Measurements from ENCODE around the gene CABLES1.
"Not testable (repeated sequence)": the region's sequence is repeated elsewhere in the genome, so short reads cannot be mapped to it uniquely, and the experiment has no call there.

CABLES1 gene

DNA sequence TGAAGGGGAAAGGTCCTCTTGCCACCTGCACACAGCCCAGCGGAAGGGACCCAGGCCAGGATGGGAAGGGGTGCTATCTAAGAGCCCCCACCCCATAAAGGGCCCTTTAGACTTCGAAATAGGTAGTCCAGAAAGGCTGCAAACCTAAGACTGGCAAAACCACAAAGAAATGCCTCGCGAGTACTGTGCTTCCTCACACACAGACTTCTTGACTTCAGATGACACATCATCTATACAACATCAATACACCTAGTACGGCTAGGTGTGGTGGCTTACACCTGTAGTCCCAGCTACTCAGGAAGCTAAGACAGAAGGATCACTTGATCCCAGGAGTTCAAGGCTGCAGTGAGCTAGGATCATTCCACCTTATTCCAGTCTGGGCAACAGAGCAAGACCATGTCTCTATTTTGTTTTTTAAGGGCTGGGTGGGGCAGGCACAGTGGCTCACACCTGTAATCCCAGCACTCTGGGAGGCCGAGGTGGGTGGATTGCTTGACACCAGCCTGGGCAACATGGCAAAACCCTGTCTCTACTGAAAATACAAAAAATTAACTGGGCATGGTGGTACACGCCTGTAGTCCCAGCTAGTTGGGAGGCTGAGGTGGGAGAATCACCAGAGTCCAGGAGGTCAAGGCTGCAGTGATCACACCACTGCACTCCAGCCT is 125.8 kb downstream of the CABLES1 start:
- DNase-seq (ENCODE audit: low read depth in 3 of 3, low spot score in 1 of 3), result no peak

DNA sequence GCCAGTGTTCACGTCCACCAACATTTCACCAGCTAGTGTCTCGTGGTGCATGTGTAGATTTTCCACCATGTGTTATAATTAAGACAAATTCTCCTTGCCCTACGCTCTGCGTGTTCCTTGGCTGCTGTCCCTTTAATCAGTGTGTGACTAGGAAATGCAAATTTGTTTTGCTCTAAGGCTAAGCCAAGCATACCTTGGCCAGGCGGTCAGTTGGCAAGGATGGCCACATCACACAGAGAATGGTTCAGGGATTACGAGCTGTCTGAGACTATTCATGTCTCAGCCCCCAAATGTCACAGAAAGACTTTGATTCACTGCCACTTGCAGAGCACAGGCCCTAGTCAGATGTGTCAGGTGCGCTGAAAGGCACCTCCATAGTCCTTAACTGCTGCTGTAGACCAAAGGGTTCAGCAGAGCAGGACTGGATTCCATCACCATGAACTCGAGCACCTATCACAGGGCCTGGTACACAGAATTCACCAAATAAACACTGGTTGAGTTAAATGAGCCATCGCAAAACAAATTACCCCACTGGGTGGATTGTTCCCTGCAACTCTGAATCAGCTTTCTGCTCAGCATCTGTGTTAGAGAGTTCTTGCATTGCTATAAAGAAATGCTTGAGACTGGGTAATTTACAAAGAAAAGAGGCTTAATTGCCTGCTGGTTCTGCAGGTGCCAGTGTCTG is 128.4 kb downstream of the CABLES1 start:
- DNase-seq (ENCODE audit: low read depth in 3 of 3, low spot score in 1 of 3), result no peak

DNA sequence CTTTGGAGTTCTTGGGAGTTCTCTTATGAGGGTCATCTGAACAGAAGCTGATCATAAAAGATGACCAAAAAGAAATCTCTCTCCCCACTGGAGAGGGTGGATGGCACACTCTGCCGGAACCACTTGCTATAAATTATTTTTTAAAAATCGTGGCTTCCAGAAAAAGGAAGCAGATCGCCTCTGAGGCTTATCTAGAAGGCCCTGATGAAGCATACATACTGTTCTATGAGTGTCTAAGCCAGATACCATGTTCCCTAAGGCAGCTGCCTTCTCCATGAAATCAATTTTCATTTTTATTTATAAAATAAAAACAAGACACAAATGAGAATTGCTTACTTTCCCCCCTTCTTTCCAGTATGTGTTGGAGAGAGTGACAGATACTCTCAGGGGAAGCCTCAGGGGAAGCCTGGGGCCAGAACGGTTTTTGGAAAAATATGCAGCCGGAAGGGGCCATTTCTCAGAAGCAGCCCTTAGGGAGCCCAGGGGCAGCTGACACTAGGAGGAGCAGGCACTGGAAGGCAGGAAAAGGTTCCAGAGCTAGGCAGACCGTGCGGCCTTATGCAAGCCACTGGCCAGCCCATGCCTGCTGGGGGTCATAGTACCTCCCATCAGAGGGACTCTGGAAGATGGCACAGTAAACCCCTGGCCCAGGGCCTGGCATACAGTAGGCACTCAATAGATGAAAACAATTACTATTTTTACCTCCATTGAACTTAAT is 130.6 kb downstream of the CABLES1 start:
- DNase-seq (ENCODE audit: low read depth in 3 of 3, low spot score in 1 of 3), result no peak

GRCh38 chr18:23266717-23267446 is 131.6 kb downstream of the CABLES1 start:
- DNase-seq (ENCODE audit: low read depth in 3 of 3, low spot score in 1 of 3), result no peak

GRCh38 chr18:23267447-23267776 is 132.1 kb downstream of the CABLES1 start:
- DNase-seq (ENCODE audit: low read depth in 3 of 3, low spot score in 1 of 3), result no peak

DNA sequence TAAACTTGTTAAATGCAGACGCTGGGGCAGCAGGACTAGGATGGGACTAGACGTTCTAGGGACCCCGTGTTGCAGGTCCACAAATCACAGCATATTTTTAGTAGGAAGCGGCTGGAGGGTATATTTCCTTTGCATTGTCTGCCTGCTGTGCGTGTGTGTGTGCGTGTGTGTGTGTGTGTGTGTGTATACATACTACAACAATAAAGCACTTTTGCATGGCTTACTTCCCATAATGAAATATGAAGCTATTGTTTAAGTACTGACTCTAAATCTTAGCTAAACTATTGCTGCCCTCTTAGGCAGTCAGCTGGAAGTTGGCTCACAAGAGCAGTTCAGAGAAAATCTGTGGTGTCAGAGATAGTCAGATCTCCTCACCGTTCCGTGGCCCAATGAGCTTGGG is 133.4 kb downstream of the CABLES1 start:
- DNase-seq (ENCODE audit: low read depth in 3 of 3, low spot score in 1 of 3), result no peak

DNA sequence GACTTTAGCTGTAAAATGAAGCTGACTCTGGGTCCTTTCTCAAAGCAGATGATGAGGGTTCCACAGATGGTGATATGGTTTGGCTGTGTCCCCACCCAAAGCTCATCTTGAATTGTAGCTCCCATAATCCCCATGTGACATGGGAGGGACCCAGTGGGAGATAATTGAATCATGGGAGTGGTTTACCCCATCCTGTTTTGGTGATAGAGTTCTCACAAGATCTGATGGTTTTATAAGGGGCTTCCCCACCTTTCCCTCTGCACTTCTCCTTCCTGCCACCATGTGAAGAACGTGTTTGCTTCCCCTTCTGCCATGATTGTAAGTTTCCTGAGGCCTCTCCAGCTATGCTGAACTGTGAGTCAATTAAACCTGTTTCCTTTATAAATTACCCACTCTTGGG is 133.8 kb downstream of the CABLES1 start:
- DNase-seq (ENCODE audit: low read depth in 3 of 3, low spot score in 1 of 3), result not testable (repeated sequence)

DNA sequence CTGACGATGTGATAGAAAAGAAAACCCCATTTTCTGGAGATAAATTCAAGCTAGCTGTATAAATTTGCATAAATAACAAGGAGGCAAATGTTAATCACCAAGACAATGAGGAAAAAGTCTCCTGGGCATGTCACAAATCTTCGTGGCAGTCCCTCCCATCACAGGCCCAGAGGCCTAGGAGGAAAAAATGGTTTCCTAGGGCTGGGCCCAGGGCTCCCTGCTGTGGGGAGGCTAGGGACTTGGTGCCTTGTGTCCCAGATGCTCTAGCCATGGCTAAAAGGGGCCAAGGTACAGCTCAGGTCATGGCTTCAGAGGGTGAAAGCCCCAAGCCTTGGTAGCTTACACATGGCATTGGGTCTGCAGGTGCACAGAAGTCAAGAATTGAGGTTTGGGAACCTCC is 134.6 kb downstream of the CABLES1 start:
- DNase-seq (ENCODE audit: low read depth in 3 of 3, low spot score in 1 of 3), result no peak

DNA sequence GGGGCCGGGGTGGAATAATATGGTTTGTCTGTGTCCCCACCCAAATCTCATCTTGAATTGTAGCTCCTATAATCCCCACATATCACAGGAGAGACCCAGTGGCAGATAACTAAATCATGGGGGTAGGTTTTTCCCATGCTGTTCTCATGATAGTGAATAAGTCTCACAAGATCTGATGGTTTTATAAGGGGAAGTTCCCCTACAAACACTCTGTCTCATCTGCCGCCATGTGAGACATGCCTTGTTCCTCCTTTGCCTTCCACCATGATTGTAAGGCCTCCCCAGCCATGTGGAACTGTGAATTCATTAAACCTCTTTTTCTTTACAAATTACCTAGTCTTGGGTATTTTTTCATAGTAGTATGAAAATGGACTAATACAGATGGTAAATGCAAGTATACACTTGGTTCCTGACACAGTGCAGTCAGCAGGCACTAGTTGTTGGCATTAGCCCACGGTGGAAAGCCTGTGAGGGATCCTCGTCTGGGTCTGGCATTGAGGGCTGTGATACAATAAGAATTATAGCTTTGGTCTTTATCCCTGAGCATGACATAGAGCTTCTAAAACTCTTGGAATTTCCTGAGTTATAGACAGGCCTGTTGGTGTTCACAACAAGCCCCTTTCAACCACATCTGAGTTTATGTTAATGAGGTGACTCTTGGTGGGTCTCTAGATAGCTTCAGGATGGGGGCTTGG is 135.8 kb downstream of the CABLES1 start:
- DNase-seq (ENCODE audit: low read depth in 3 of 3, low spot score in 1 of 3), result no peak

- no peak for DNase-seq (ENCODE audit: low read depth in 3 of 3, low spot score in 1 of 3)
Observed at GRCh38 chr18:23272498-23273232, 137.4 kb downstream of the CABLES1 start.

GRCh38 chr18:23273443-23273966 is 138.2 kb downstream of the CABLES1 start:
- no peak for DNase-seq (ENCODE audit: low read depth in 3 of 3, low spot score in 1 of 3)

DNA sequence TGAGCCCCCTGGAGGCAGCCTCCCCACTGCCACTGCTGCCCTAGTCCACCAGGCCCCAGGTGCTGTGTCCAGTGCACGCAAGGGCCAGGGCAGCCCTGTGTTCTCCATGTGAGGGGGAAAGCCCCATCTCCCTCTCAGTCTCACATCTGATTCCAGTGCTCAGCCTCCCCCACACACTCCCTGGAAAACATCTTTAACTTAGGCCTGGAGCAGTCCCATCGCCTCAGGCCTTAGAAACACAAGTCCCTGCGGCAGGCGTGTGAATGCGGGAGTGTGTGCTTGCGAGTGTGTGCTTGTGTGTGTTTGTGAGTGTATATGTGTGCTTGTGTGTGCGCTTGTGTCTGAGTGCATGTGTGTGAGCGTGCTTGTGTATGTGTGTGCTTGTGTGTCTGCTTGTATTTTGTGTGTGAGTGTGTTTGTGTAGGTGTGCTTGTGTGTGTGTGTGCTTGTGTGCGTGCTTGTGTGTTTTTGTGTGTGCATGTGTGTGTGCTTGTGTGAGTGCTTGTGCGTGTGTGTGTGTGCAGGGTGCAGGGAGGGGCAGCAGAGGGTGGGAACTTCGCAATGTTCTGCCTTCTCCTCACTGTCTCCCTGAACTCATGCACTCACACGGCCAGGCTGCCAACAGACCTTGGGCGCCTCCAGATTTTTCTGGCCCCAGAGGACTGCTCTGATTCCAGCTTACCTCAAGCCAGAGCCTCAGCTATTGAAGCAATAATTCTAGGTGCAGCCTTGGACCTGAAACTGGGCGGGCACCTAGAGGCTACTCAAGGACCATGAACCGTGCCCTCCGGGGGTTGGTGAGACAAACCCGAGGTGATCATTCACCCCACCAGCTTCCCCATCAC is 139.6 kb downstream of the CABLES1 start:
- DNase-seq (ENCODE audit: low read depth in 3 of 3, low spot score in 1 of 3), result no peak

DNA sequence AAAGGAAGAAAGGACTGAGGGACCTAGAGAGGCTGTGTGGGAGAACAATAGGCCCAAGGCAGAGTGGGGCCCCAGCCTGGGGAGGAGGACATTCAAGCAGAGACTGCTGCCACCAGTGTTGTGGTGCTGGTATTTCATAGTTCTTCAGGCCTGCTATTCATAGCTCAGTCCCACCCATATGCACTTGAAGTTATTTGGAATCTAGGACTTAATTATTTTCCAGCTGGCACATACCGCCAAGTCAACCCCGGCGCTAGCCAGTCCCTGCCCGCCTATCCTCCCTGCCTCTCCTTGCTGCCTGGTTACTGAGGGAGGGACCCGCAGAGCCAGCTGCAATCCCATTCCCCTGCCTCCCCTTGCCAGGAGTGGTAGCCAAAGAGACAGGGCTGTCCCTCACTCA is 141.2 kb downstream of the CABLES1 start:
- DNase-seq (ENCODE audit: low read depth in 3 of 3, low spot score in 1 of 3), result no peak

- DNase-seq (ENCODE audit: low read depth in 3 of 3, low spot score in 1 of 3), result no peak
Observed at GRCh38 chr18:23277399-23277798, 142.1 kb downstream of the CABLES1 start.

- no peak for DNase-seq (ENCODE audit: low read depth in 3 of 3, low spot score in 1 of 3)
Observed at GRCh38 chr18:23279931-23280330, 144.6 kb downstream of the CABLES1 start.

DNA sequence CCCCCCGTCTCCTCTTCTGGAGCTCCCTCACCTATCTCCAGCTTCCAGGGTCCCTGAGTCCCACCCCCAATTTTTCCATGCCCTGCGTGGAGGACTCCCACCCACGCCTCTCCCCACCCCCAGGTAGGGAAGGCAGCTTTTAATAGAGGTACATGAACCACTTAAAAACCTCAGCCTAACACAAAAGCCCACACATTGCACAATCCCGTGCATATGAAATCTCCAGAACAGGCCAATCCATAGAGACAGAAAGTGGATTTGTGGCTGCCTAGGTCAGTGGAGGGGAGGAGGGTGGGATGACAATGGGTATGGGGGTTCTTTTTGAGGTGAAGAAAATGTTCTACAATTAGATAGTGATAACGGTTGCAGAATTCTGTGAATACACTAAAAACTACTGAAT is 145.6 kb downstream of the CABLES1 start:
- no peak for DNase-seq (ENCODE audit: low read depth in 3 of 3, low spot score in 1 of 3)

DNA sequence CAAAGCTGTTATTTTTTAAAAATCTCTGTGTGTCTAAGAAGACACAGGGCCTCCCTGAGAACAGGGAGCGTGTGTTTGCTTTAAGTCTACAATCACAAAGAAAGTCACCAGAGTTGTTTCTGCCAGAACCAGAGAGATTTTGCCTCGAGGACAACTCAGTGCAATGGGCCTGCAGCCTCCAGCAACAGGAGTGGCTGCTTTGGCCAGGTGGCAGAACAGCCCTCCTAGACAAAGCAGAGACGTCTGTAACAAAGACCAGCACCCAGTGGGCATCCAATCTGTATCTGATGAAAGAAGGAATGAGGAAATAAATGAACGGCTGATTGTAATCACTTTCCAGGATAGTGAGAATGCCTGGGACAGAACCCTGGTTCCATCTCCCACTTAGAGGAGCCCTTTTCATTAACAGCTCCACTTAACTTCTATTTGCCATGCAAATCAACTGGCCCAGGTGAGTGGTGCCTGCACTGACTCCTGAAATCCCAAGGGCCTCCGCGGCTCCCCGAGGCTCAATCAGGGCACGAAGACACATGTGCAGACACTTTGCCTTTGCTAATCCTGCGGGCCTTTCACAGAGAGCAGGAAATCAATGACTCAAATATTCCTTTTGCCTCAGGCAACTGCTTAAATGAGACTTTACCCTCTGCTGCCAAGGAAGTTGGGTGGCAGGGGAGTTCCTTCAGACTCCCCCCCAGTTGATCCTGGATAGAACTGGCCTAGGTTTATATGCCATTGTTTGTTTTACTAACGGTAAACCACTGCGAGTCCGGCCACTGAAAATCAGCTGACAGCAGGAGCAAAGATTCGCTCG is 146.5 kb downstream of the CABLES1 start:
- no peak for DNase-seq (ENCODE audit: low read depth in 3 of 3, low spot score in 1 of 3)

GRCh38 chr18:23282437-23282781 is 147.1 kb downstream of the CABLES1 start:
- no peak for DNase-seq (ENCODE audit: low read depth in 3 of 3, low spot score in 1 of 3)
